H9 (cell line): ENCODE data around the gene CHTOP. TPM values are rescaled to one million over a fixed set of nuclear protein-coding genes. Genes with fewer than 3 reads are reported as not detected.

Source experiments
- DNase-seq: peaks from one replicate; pipeline ENCODE4 v3.0.0-alpha.2; 2017
- H2AFZ ChIP-seq: one replicate; pipeline ENCODE4 v1.6.1; 2013; ENCODE audit warnings: mild to moderate bottlenecking, low read length, control low read depth, moderate library complexity
- H2AK5ac ChIP-seq: 2 replicates; pipeline ENCODE4 v1.6.1; 2013; ENCODE audit warnings: low read length, control low read depth, mixed read lengths; ENCODE audit not compliant: insufficient read length
- H2BK120ac ChIP-seq: one replicate; pipeline ENCODE4 v1.6.1; 2013; ENCODE audit warnings: low read depth, mild to moderate bottlenecking, low read length, control low read depth, inconsistent platforms; ENCODE audit not compliant: poor library complexity, severe bottlenecking
- H2BK12ac ChIP-seq: 2 replicates; pipeline ENCODE4 v1.6.1; 2013; ENCODE audit warnings: low read length, control low read depth, mixed read lengths, low read depth; ENCODE audit not compliant: insufficient read length
- H2BK15ac ChIP-seq: 2 replicates; pipeline ENCODE4 v1.6.1; 2013; ENCODE audit warnings: low read depth, low read length, control low read depth
- H2BK20ac ChIP-seq: one replicate; pipeline ENCODE4 v1.6.1; 2013; ENCODE audit warnings: low read depth, mild to moderate bottlenecking, low read length, control low read depth, inconsistent platforms; ENCODE audit not compliant: poor library complexity, severe bottlenecking
- H2BK5ac ChIP-seq: 2 replicates; pipeline ENCODE4 v1.6.1; 2013; ENCODE audit warnings: low read length, control low read depth, mixed read lengths; ENCODE audit not compliant: insufficient read length
- H3K14ac ChIP-seq: 2 replicates; pipeline ENCODE4 v1.6.1; 2013; ENCODE audit warnings: low read length, control low read depth; ENCODE audit not compliant: insufficient read depth
- H3K18ac ChIP-seq: 2 replicates; pipeline ENCODE4 v1.6.1; 2013; ENCODE audit warnings: low read depth, mild to moderate bottlenecking, mixed read lengths, low read length, control low read depth; ENCODE audit not compliant: insufficient read length
- H3K23ac ChIP-seq: 2 replicates; pipeline ENCODE4 v1.6.1; 2013; ENCODE audit warnings: low read length, control low read depth, mixed read lengths, low read depth; ENCODE audit not compliant: insufficient read length
- H3K23me2 ChIP-seq: 2 replicates; pipeline ENCODE4 v1.6.1; 2013; ENCODE audit warnings: low read depth, mild to moderate bottlenecking, mixed read lengths, low read length, control low read depth; ENCODE audit not compliant: insufficient read length, poor library complexity, severe bottlenecking
- H3K27ac ChIP-seq: 2 replicates; pipeline ENCODE4 v1.5.1; 2013; ENCODE audit warnings: low read length, control low read depth, mixed read lengths, low read depth; ENCODE audit not compliant: insufficient read length
- H3K27me3 ChIP-seq: 2 replicates; pipeline ENCODE4 v1.6.1; 2013; ENCODE audit warnings: low read length, control low read depth, inconsistent platforms; ENCODE audit not compliant: insufficient read depth
- H3K4ac ChIP-seq: 2 replicates; pipeline ENCODE4 v1.6.1; 2013; ENCODE audit warnings: low read depth, mild to moderate bottlenecking, control low read depth, inconsistent platforms, low read length, moderate library complexity
- H3K4me1 ChIP-seq: 2 replicates; pipeline ENCODE4 v1.6.1; 2013; ENCODE audit warnings: low read length, control low read depth, inconsistent platforms; ENCODE audit not compliant: insufficient read depth
- H3K4me2 ChIP-seq: 2 replicates; pipeline ENCODE4 v1.6.1; 2013; ENCODE audit warnings: low read length, control low read depth, mixed read lengths; ENCODE audit not compliant: insufficient read length, insufficient read depth
- H3K56ac ChIP-seq: 2 replicates; pipeline ENCODE4 v1.6.1; 2013; ENCODE audit warnings: low read depth, mild to moderate bottlenecking, mixed read lengths, low read length, control low read depth; ENCODE audit not compliant: insufficient read length
- H3K79me1 ChIP-seq: 2 replicates; pipeline ENCODE4 v1.6.1; 2013; ENCODE audit warnings: low read depth, mild to moderate bottlenecking, moderate library complexity, low read length, control low read depth, inconsistent platforms; ENCODE audit not compliant: insufficient read depth, poor library complexity, severe bottlenecking
- H3K79me2 ChIP-seq: 2 replicates; pipeline ENCODE4 v1.6.1; 2013; ENCODE audit warnings: low read length, control low read depth, inconsistent platforms; ENCODE audit not compliant: insufficient read depth
- H3K9ac ChIP-seq: 2 replicates; pipeline ENCODE4 v1.6.1; 2013; ENCODE audit warnings: low read length, control low read depth, mixed read lengths; ENCODE audit not compliant: insufficient read length; ENCODE audit errors: extremely low read depth
- H3K9me3 ChIP-seq: one replicate; pipeline ENCODE4 v1.6.1; 2013; ENCODE audit warnings: low read depth, low read length, inconsistent platforms; ENCODE audit not compliant: control insufficient read depth
- H3T11ph ChIP-seq: one replicate; pipeline ENCODE4 v1.6.1; 2013; ENCODE audit warnings: mild to moderate bottlenecking, low read length, control low read depth, inconsistent platforms
- H4K20me1 ChIP-seq: one replicate; pipeline ENCODE4 v1.6.1; 2013; ENCODE audit not compliant: control insufficient read depth, insufficient read length, insufficient read depth
- H4K5ac ChIP-seq: 2 replicates; pipeline ENCODE4 v1.6.1; 2013; ENCODE audit warnings: low read depth, mild to moderate bottlenecking, mixed read lengths, low read length, control low read depth; ENCODE audit not compliant: insufficient read length
- H4K8ac ChIP-seq: replicated peaks from 2 replicates; pipeline ENCODE4 v1.6.1; 2013; ENCODE audit warnings: low read length, control low read depth, mixed read lengths, low read depth; ENCODE audit not compliant: insufficient read length
- H4K91ac ChIP-seq: 2 replicates; pipeline ENCODE4 v1.6.1; 2013; ENCODE audit warnings: low read depth, mild to moderate bottlenecking, moderate library complexity, mixed read lengths, low read length, control low read depth; ENCODE audit not compliant: insufficient read length
- H3K27ac Mint-ChIP-seq, 3 experiments: 2 replicates in 2 of 3; 3 replicates in 1 of 3; pipeline ENCODE4 v1.8.0; 2020 to 2021; ENCODE audit warnings: mixed read lengths in 3 of 3, mild to moderate bottlenecking in 1 of 3, moderate library complexity in 1 of 3
- H3K27me3 Mint-ChIP-seq: 2 replicates; pipeline ENCODE4 v1.8.0; 2021; ENCODE audit warnings: low read depth, mild to moderate bottlenecking, moderate library complexity, mixed read lengths
- H3K36me3 Mint-ChIP-seq, 3 experiments: 2 replicates in 2 of 3; 3 replicates in 1 of 3; pipeline ENCODE4 v1.8.0; 2020 to 2021; ENCODE audit warnings: low read depth in 3 of 3, mixed read lengths in 3 of 3; ENCODE audit not compliant: insufficient read depth in 1 of 3
- H3K4me1 Mint-ChIP-seq, 2 experiments: 2 replicates each; pipeline ENCODE4 v1.8.0; 2020; ENCODE audit warnings: mixed read lengths in 2 of 2
- H3K4me3 Mint-ChIP-seq, 2 experiments: 2 replicates in 1 of 2; 3 replicates in 1 of 2; pipeline ENCODE4 v1.8.0; 2020 to 2021; ENCODE audit warnings: mild to moderate bottlenecking in 2 of 2, mixed read lengths in 2 of 2, moderate library complexity in 1 of 2
- H3K9me3 Mint-ChIP-seq, 2 experiments: 2 replicates in 1 of 2; 3 replicates in 1 of 2; pipeline ENCODE4 v1.8.0; 2020; ENCODE audit warnings: mild to moderate bottlenecking in 2 of 2, mixed read lengths in 2 of 2, moderate library complexity in 1 of 2
- WGBS: extraction: QIAGEN DNeasy Blood & Tissue Kit; methylation state at CpG from one replicate; pipeline ENCODE4 v1.1.7; 2013; ENCODE audit warnings: missing lambda C conversion rate, low lambda C conversion rate, mixed read lengths; ENCODE audit not compliant: insufficient read length; ENCODE audit errors: extremely low coverage; 5-methylcytosine and 5-hydroxymethylcytosine counted together
- total RNA-seq: library from RNA; stranded (reverse); gene quantifications from 2 replicates; pipeline ENCODE4 v1.2.1, GENCODE V29; 2021
- TF ChIP-seq, protein P1 (sequence below): fragments of 200-600 bp; sonication (generic); conservative IDR thresholded peaks from 3 replicates; pipeline ENCODE4 v1.8.0; 2021; ENCODE audit warnings: antibody characterized with exemption, mild to moderate bottlenecking

CHTOP gene
- total RNA-seq, 1 experiment from 2014 or later = 126 TPM

DNA sequence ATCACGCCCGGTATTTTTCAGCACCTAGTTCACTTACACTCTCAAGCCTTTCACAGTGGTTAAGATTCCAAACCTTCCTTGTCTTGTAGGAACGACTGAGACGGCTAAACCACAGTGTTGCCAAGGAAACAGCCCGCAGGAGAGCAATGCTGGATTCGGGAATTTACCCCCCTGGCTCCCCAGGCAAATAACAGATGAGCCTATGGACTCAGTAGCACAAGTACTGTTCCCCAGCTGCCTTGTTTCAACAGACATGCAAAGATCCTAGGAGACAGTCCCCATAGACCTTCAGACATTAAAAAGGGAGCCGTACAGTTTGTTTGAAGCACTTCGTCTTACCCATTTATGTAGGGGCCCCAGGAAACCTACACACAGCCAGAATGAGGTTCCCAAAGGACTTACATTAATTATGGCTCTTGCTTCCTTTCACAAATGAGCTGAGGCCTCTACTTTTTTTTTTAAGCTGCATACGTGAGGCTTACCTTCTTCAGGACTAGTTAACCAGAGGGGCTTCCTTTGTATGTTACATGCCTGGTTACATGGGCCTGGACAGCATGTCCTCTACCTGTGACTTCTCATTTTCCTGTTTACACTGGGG lies 27.3 kb downstream of the CHTOP start:
- no peaks in the 10 kb centered on the region; the same call in 1 of the 2 replicates for H3K79me2 ChIP-seq
- no peak overlapping the region for H3K9ac ChIP-seq
- peaks cover 5% of the 10 kb centered on the region for H3K79me1 ChIP-seq
- H2AK5ac ChIP-seq = no peak overlapping the region
- H3K18ac ChIP-seq = no peak overlapping the region
- no peak overlapping the region for H3K4ac ChIP-seq
- Mint-ChIP-seq H3K4me3 (peak overlapping the region in 1 of 2 experiments; percentile 8; a peak in 1 of 5 replicates), H3K36me3 (peaks cover 26 to 60% (median 36%) of the 10 kb centered on the region in 3 experiments), H3K27ac (peak overlapping the region; percentile 65 to 93 (median 76); a peak in 5 of 7 replicates), H3K9me3 (no peaks in the 10 kb centered on the region; a peak in 1 of 5 replicates), H3K27me3 (no peaks in the 10 kb centered on the region), H3K4me1 (peaks cover 9% of the 10 kb centered on the region in 2 experiments)
- H2BK5ac ChIP-seq = no peak overlapping the region
- H2BK120ac ChIP-seq = no peak overlapping the region
- H4K91ac ChIP-seq = no peak overlapping the region
- DNase-seq = no peak
- no peaks in the 10 kb centered on the region for H3K27me3 ChIP-seq
- H2AFZ ChIP-seq = no peak overlapping the region
- H3K14ac ChIP-seq = no peak overlapping the region
- no peaks in the 10 kb centered on the region for H3K9me3 ChIP-seq
- H3K23ac ChIP-seq = no peak overlapping the region
- no CpG with 5 or more reads among the region's 9 CpGs for WGBS
- H3K27ac ChIP-seq = no peak overlapping the region
- no peak overlapping the region for H4K8ac ChIP-seq
- TF ChIP-seq, protein P1, sequence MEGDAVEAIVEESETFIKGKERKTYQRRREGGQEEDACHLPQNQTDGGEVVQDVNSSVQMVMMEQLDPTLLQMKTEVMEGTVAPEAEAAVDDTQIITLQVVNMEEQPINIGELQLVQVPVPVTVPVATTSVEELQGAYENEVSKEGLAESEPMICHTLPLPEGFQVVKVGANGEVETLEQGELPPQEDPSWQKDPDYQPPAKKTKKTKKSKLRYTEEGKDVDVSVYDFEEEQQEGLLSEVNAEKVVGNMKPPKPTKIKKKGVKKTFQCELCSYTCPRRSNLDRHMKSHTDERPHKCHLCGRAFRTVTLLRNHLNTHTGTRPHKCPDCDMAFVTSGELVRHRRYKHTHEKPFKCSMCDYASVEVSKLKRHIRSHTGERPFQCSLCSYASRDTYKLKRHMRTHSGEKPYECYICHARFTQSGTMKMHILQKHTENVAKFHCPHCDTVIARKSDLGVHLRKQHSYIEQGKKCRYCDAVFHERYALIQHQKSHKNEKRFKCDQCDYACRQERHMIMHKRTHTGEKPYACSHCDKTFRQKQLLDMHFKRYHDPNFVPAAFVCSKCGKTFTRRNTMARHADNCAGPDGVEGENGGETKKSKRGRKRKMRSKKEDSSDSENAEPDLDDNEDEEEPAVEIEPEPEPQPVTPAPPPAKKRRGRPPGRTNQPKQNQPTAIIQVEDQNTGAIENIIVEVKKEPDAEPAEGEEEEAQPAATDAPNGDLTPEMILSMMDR = no peak
- no peak overlapping the region for H3K4me2 ChIP-seq
- no peak overlapping the region for H2BK20ac ChIP-seq
- H4K20me1 ChIP-seq = no peaks in the 10 kb centered on the region
- no peak overlapping the region for H3K56ac ChIP-seq
- H3T11ph ChIP-seq = no peak overlapping the region
- no peak overlapping the region for H2BK12ac ChIP-seq
- 0 out of 2 replicates have a peak, but pooled peaks cover 2% of the 10 kb centered on the region for H3K4me1 ChIP-seq
- H3K23me2 ChIP-seq = peaks cover 5% of the 10 kb centered on the region
- no peak overlapping the region for H2BK15ac ChIP-seq
- no peak overlapping the region for H4K5ac ChIP-seq
